Stimulated activated CD8-positive, alpha-beta memory T cell treated with anti-CD3 and anti-CD28 coated beads, Interleukin-7, amount 100 ng/mL, for 48 hours (primary cell): Measurements from ENCODE around the gene DDAH1.

ENCODE experiments used
- DNase-seq, 2 donors: peaks; one replicate each; pipeline ENCODE4 v3.0.0-alpha.2; 2020; ENCODE audit warnings: low read depth in 1 of 2; ENCODE audit errors: extremely low read depth in 1 of 2

DDAH1 gene

DNA sequence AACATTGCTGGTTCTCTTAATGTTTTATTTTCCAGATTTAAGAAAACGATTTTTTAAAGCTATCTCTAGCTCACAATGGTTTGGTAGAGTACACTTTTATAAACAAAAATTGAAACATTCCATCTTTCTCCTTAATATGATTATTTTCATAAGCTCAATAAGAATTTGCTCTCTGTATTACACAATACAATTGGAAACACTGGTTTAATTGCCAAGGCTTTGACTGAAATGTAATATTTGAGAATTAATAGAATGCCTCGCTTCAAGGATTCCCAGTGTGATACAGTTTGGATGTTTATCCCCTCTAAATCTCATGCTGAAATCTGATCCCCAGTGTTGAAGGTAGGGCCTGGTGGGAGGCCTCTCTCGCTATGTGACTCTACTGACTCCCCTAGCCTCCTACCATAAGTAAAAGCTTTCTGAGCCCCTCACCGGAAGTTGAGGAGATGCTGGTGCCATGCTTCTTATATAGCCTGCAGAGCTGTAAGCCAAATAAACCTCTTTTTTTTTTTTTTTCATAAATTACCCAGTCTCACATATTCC, 67.4 kb downstream of the DDAH1 start:
- no peak for DNase-seq

DNA sequence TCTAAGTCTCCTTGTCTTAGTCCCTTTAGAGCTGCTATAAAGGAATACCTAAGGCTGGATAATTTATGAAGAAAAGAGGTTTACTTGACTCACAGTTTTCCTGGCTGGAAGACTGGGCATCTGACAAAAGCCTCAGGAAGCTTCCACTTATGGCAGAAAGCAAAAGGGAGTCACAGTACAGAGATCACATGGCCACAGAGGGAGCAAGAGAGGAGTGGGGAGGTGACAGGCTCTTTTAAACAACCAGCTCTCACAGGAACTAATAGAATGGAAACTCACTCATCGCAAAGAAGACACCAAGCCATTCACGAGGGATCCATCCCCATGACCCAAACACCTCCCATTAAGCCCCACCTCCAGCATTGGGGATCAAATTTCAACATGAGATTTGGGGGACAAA, 68.8 kb downstream of the DDAH1 start:
- DNase-seq, result no peak

DNA sequence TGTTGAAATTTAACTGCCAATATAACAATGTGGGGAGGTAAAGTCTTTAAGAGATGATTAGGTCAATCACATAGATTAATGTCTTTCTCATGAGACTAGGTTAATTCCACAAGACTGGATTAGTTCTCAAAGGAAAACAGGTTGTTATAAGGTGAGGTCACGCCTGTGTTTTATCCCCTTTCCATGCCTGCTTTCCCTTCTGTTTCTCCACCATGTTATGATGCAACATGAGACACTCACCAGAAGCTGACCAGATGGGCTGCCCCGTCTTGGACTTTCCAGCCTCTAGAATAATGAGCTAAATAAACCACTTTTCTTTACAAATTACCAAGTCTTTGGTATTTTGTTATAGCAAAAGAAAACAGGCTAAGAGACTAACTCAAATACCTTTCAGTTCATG, 70.8 kb downstream of the DDAH1 start:
- no peak for DNase-seq

DNA sequence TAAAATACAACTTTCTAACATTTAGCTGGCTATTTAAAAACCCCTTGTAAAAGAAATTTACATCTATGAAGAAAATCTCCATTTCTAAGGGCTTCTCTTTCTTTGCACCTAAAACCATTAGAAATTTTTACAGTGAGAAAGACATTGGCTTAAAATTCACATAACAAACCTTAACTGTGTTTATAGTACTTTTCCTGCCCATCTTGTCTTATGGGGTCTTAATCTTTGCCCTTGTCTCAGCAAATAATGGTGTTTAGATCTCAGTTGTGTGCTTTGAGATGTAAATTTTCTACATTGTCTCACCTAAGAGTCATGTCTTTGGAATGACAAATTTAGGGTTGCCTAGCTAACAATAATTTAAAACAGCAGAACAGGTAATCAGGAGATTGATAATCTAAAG, 71.5 kb downstream of the DDAH1 start:
- no peak for DNase-seq

DNA sequence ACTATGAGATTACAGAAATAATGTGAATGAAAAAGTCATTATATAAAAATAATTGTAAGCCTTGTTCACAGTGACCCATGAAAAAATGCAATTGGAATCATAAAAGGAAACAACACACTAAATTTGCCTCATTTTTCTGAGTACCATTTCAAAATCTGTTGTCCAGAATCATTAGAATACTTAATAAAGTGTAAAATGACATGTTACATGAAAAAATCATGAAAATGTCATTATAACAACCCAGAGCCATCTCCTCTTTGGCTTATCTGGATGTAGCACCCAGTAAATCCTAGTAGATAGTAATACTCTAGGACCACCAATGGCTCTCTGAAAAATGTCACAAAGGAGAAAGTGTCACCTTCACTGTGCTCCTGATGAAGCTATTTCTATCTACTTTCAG, 76.5 kb downstream of the DDAH1 start:
- DNase-seq, result no peak

DNA sequence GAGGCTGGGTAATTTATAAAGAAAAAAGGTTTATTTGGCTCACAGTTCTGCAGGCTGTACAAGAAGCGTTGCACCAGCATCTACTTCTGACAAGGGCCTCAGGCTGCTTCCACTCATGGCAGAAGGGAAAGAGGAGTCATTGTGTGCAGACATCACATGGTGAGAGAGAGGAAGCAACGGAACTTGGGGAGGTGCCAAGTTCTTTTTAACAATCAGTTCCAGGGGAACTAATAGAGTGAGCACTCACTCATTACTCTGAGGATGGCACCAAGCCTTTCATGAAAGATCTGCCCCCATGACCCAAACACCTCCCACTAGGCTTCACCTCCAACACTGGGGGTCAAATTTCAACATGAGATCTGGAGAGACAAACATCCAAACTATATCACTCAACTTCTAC, 77.2 kb downstream of the DDAH1 start:
- no peak for DNase-seq

DNA sequence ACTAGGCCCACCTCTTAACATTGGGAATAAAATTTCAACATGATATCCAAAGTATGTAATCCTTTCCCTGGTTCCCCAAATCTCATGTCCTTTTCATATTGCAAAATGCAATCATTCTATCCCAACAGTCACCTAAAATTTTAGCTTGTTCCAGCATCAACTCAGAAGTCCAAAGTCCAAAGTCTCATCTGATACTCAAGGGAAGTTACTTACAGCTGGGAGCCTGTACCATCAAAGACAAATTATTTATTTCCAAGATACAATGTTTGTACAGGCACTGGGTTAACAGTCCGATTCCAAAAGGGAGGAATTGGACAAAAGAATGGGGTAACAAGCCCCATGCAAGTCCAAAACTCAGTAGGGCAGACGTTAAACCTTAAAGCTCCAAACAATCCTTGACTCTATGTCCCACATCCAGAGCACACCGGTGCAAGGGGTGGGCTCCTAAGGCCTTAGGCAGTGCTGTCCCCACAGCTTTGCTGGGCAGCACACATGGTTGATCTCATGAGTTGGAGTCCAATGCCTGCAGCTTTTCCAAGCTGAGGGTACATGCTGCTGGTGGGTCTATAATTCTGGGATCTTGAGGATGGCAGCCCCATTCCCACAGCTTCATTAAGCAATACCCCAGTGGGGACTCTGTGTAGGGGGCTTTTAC, 78.8 kb downstream of the DDAH1 start:
- DNase-seq, result no peak

DNA sequence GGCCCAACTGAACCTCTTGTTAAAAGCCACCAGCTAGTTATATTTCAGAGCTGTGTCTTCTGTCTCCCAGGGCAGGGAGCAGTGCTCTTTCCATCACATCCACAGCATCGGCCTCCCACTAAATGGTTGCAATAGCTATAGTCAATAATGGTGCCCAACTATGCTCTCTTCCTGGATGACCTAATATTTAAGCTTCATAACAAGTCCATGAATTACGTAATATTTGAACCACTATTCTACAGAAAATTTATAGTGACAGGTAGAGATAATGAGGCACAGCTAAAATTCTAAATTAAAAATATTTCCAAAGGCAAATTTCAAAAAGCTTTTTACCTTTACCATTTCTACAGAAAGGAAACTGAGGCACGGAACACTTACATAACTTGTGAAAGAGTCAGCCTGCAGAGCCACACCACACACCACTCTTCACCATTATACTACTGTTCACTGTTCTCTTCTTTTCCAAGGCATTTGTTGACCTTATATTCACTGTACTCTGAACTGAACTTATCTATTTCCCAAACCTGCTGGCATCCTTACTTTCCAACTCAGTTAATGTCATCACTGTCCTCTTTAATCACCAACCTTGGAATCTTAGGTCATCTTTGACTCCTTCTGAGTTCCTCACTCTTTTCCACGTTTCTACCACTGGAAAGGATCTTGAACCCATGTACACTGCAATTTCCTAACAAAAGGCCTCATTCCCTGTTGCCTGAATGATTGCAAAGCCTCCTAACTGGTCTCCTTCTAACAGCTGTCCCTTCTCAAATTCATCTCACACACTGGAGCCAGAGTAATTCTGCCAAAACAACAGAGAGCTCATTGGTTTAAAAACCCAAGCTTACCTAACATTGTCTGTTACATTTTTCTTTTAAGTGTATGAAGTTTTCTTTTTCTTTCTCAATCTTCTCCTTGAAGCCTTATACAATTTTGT, 85.5 kb downstream of the DDAH1 start:
- DNase-seq, result no peak

DNA sequence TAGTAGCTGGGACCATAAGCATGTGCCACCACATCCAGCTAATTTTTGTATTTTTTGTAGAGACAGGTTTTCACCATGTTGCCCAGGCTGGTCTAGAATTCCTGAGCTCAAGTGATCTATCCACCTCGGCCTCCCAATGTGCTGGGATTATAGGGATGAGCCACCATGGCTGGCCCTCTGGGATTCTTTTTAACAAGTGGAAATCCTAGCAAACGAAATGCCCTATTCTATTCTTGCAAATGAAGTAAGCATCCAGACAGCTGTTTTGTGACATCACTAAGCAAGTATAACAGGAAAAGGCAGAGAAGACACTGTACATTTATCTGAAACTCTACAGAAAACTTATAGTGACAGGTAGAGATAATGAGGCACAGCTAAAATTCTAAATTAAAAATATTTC, 86.4 kb downstream of the DDAH1 start:
- no peak for DNase-seq

DNA sequence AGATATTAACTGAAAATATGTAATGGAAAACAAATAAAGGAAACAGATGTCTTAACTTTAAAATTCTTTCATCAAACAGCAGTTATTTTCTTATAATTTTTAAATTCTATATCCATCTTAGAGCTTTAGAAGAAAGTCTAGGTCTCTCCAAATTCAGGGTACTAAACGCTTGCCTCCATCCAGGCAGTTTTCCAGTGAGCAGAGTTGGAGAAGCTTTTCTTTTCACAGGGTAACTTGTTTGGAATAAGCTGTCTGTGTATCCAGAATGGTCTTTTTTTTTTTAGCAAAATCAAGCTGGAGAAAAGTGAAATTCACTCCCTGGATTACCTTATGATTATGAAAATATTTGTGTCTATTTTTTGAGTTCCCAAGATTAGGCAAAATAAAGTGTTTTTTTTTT, 88.6 kb downstream of the DDAH1 start:
- DNase-seq, result no peak

DNA sequence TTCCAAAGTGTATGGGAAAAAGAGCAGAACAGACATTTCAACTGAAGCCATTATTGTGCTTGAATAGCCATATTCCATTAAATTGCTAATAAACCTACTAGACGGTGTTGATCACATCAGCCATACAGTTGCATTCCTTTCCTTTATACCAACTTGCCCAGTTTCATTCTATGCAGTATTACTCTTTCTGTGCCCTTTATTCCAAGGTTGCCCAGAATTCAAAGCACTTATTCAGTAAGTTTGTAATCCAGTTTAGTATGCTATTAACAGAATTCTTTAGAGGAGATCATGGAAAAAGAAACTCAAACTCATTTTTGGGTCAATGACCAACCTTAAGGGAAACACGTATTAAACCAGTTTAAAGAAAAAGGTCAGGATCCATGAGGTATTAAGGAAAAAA, 89.5 kb downstream of the DDAH1 start:
- DNase-seq, result no peak

DNA sequence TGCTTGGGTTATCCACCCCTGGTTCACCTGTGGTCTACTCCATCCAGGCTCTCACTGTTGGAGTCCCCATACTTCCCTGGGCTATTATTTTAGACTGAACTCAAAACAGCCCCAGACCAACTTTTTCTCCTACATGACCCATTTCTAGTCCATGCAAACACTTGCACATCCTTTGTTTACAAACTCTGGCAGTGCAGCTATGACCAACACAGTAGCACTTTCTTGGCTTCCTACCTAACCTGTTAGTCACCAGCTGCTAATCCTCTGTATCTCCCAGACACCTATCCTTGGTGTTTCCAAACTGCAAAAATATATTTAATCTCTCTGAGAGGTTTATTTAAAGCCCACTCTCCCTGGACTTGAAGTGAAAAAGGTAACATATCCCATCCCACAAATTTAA, 90.8 kb downstream of the DDAH1 start:
- no peak for DNase-seq

DNA sequence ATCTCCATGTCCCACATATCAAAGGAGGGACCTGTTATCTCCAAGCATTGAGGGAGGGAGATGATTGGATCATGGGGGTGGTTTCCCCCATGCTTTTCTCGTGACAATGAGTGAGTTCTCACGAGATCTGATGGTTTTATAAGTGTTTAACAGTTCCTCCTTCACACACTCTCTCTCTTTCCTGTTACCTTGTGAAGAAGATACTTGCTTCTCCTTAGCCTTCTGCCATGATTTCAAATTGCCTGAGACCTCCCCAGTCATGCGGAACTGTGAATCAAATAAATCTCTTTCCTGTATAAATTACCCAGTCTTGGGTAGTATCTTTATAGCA, 91.6 kb downstream of the DDAH1 start:
- DNase-seq, result no peak

DNA sequence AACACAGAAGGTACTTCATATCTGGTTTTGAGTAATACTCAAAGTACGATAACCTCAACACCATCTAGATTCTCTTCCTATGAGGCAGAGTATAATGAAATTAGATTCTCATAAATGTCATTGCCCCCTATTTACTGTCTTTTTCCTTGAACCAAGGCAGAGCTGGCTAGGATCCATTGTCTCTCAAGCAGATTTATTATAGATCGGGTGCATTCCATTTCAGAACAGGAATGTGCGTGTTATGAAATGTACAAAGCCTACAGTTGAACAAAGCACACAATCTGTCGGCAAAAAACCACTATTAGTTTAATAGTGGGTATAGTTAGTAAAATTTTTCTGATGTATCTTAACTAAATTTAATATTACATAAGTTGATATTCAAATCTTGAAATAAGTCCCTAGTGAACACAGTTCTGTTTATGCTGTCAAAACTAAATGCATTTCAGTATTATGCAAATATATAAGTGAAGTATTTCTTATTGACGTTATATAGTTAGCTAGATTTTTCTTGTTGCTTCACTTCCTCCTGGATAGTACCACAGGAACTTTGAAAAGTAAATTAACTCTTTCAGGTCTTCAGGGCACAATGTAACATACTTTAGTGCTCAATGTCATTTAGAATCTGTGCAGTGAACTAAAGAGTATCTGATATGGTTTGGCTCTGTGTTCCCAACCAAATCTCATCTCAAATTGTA, 92.1 kb downstream of the DDAH1 start:
- no peak for DNase-seq

DNA sequence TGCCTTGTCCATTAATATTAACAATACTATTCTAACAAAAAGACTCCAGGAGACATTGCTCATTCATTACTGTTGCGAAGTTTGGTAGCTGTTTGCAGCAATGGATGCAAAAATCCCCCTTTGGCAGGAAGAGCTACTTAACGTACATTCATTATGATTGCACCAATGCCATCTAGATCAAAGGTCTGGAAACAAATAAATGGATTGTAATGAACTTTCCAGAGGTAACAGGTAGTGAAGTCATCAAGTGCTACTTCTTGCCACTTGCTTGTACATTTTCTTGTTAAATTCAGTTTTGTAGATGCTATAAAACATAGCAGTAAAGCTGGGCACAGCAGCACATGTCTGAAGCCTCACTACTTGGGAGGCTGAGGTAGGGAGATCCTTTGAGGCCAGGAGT, 93.9 kb downstream of the DDAH1 start:
- no peak for DNase-seq

DNA sequence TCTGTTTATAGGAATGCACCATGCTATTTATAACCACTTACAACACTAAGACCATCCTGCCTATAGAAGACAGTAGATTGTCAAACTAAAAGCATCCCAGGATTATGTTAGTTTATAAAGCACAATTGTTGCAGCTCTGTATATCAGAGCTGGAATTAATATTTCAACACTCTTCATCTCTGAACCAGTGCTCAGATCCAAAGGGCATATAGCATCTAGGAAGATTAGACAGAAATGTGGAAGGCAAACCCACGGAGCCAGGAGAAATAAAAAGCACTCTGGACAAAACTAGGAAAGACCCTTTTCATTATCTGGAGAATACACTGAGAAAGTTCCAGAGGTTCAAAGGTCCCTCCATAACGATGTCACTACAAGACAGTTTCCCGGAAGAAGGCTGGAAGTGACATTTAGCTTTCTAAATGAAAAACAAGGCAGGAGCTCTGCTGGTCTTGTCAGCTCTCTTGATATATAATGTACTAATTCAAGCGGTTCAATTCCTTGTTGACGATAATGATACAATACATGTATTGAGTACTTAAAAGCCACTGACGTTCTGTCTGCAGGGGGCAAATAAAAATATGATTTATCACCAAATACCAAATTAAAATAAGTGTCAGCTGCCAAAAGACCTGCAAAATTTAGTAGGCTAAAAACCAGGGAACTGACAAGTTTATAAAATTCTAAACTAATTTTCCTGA, 96.7 kb downstream of the DDAH1 start:
- no peak for DNase-seq

DNA sequence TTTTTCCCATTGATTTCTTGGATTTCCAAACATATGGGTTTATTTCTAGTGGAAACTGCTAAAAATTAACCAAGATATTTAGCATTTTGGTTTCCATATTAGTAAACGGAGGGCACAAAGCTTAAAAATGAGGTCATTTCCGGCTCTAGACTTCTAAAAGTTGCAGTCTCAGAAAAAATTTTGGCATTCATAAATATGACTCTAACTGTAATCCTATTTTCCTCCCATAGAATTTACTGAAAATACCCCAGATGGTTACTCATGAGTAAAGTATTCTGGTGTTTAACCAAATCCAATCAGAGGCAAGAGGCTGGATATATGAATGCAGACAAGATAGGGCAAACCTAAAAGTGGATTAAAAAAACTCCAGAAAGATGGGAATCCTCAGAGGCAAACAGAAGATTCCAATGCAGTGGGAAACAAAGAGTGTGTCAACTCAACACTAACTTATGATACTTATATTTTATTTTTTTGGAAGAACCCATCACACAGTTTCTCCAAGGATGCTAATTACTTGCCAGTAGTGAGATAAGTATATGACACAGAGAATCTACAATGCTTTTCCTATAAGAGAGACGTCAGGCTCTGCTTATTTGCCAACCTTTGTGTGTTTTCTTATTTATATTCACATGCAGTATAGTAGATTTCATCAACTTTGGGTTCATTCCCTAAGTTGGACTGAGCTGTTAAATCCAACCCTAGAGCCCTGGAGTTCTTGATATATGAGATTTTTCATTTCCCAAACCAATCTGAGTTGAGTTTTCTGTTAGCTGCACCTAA, 98.4 kb downstream of the DDAH1 start:
- DNase-seq, result no peak

DNA sequence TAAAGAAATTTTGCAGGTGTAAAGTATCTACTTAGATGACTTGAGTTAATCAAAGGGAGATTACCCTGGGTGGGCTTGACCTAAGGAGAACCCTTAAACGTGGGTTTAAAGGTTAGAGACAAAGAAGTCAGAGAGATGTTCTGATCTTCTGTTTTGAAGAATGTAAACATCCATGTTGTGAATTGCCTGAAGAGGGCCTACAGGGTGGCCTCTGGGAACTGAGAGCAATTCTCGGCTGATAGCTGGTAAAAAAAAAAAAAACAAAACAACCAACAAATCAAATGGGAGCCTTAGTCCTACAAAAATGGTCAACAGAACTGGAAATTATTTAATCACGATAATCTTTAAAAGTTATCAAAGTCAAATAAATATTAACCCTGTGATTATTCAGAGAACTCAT, 99.1 kb downstream of the DDAH1 start:
- no peak for DNase-seq

DNA sequence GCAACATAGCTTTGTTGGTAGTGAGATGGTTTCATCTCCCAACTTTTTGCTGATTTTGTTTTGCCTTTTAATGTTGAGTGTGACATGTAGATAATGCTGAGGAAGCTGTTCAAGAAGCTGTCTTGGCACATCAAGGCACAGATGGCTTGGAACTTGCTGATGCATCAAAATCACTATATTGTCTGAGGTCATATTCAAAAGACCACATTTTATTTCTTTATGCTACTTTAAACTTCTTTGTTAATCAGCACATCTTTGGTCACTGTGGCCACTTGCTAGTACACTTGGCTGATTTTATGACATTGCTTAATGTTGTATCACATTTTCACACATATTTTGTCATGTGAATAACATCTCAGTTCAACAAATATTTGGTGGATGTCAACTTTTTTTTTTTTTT, 101.4 kb downstream of the DDAH1 start:
- no peak for DNase-seq

DNA sequence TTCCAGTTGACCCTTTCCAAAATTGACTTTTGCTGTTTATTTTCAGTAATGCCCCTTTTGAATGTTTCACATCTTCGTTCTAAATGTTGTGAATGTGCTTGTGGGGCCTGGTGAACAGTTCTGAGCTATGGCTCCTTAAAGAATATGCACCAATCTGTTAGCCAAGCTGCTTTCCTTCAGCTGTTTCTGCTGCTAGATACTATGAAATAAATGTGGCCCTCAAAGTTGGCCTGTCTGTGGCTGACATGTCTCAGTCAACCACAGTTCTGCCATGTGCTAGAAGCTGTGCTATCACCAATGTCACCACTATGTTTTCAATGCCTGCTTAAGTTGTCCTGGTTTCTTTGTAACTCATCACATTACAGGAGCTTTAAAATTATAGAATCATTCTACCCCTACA, 101.9 kb downstream of the DDAH1 start:
- DNase-seq, result no peak
